SU-DHL-6 (cell line): ENCODE results near the gene CD247.

Experiments used
- H2AFZ ChIP-seq: fragments of 200-600 bp; sonication (generic); 2 replicates; pipeline ENCODE4 v1.6.1; 2014; ENCODE audit warnings: low read depth, mild to moderate bottlenecking, moderate library complexity, mixed read lengths, antibody characterized with exemption, low read length; ENCODE audit not compliant: severe bottlenecking
- H3F3A ChIP-seq: fragments of 200-600 bp; shearing (Covaris generic); 2 replicates; pipeline ENCODE4 v1.6.0; 2016; ENCODE audit warnings: antibody characterized with exemption, mild to moderate bottlenecking; ENCODE audit not compliant: insufficient read depth
- H3K27ac ChIP-seq: fragments of 200-600 bp; sonication (generic); 2 replicates; pipeline ENCODE4 v1.5.1; 2016; ENCODE audit warnings: low read depth, mild to moderate bottlenecking, low read length, moderate library complexity, mixed read lengths
- H3K27me3 ChIP-seq: fragments of 200-600 bp; sonication (generic), shearing (Covaris generic); 2 replicates; pipeline ENCODE4 v1.6.0; 2014; ENCODE audit warnings: mild to moderate bottlenecking, low read length
- H3K36me3 ChIP-seq: fragments of 200-600 bp; sonication (generic); 2 replicates; pipeline ENCODE4 v1.6.1; 2014; ENCODE audit warnings: mild to moderate bottlenecking, low read length, mixed read lengths
- H3K4me2 ChIP-seq: fragments of 300-600, 200-600 bp; shearing (Covaris generic), sonication (generic); 2 replicates; pipeline ENCODE4 v1.6.0; 2014; ENCODE audit warnings: low read length, low read depth, mild to moderate bottlenecking; ENCODE audit not compliant: poor library complexity, severe bottlenecking
- H3K4me3 ChIP-seq: fragments of 200-600 bp; sonication (generic); 2 replicates; pipeline ENCODE4 v1.5.1; 2014; ENCODE audit warnings: antibody characterized with exemption, low read length, mild to moderate bottlenecking, mixed read lengths; ENCODE audit not compliant: insufficient read depth, poor library complexity, severe bottlenecking
- H3K79me2 ChIP-seq: fragments of 200-600 bp; sonication (generic); 2 replicates; pipeline ENCODE4 v1.6.1; 2014; ENCODE audit warnings: mild to moderate bottlenecking, low read length, moderate library complexity; ENCODE audit not compliant: insufficient read depth
- H3K9ac ChIP-seq: fragments of 200-600 bp; sonication (generic); 2 replicates; pipeline ENCODE4 v1.7.0; 2014; ENCODE audit warnings: mild to moderate bottlenecking, low read length
- H3K9me2 ChIP-seq: fragments of 200-600 bp; sonication (generic); replicated peaks from 2 replicates; pipeline ENCODE4 v1.6.1; 2014; ENCODE audit warnings: low read length; ENCODE audit not compliant: insufficient read depth
- H3K9me3 ChIP-seq: fragments of 200-600 bp; sonication (generic); 2 replicates; pipeline ENCODE4 v1.6.1; 2014; ENCODE audit warnings: low read length, mixed read lengths; ENCODE audit not compliant: insufficient read depth
- H4K20me1 ChIP-seq: fragments of 200-600 bp; sonication (generic); 2 replicates; pipeline ENCODE4 v1.6.1; 2014; ENCODE audit warnings: low read depth, mild to moderate bottlenecking, antibody characterized with exemption, low read length, moderate library complexity, mixed read lengths
- EZH2phosphoT487 ChIP-seq: fragments of 200-600 bp; sonication (generic), shearing (Covaris generic); conservative IDR thresholded peaks from 2 replicates; pipeline ENCODE4 v1.6.1; 2018; ENCODE audit warnings: mild to moderate bottlenecking, antibody characterized with exemption, low read length, moderate library complexity, mixed read lengths
- TF ChIP-seq, protein P1 (sequence below): fragments of 200-600 bp; sonication (generic); IDR thresholded peaks from one replicate; pipeline ENCODE4 v1.5.1; 2017; ENCODE audit warnings: antibody characterized with exemption, mild to moderate bottlenecking, low read length, moderate library complexity; ENCODE audit not compliant: insufficient read depth, poor library complexity, severe bottlenecking

CD247 gene

DNA sequence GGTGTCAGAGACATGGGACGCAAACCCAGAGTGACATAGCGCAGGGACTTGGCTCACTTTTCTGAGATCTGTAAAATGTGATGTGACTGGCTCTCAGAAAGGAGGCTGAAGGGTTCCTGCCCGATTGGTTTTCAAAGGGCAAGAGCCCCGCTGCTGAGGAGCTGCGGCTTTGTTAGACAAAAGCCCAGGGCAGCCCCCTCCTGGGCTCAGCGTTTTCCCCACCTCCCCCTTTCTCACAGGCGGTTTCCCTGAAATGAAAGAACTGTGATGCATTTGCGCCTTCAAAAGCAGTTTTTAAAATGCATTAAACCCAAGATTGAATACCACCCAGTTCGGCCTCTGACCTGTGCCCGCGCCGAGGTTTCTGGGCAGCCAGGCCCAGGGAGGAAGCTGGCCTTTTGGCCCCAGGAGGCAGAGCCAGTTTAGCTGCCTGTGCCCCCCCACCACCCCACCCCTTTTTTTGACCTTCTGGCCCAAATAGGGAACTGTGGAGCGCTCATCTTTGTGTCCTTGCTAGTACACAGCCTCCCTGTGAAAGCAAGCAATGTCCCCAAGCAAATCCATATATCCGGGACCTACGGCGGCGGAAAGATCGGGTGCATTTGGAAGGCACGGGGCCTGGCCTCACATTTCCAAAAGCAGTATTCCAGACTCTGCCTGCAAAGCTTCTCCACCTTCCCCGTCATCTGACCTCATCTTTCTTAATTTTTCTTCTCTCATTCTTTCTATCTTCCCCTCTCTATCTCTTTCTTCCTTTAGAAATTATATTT lies 28.6 kb downstream of the CD247 start:
- Histone ChIP-seq H3K79me2 (no peaks in the 10 kb centered on the region), H3K27ac (no peak overlapping the region), H3K9me2 (no peaks in the 10 kb centered on the region), H3K4me3 (no peak overlapping the region), H4K20me1 (no peaks in the 10 kb centered on the region), H3K4me2 (no peak overlapping the region), H2AFZ (no peak overlapping the region), H3K36me3 (no peaks in the 10 kb centered on the region), H3K9me3 (no peaks in the 10 kb centered on the region), H3K9ac (no peak overlapping the region), H3F3A (no peaks in the 10 kb centered on the region), H3K27me3 (no peaks in the 10 kb centered on the region)
- TF ChIP-seq, protein P1, sequence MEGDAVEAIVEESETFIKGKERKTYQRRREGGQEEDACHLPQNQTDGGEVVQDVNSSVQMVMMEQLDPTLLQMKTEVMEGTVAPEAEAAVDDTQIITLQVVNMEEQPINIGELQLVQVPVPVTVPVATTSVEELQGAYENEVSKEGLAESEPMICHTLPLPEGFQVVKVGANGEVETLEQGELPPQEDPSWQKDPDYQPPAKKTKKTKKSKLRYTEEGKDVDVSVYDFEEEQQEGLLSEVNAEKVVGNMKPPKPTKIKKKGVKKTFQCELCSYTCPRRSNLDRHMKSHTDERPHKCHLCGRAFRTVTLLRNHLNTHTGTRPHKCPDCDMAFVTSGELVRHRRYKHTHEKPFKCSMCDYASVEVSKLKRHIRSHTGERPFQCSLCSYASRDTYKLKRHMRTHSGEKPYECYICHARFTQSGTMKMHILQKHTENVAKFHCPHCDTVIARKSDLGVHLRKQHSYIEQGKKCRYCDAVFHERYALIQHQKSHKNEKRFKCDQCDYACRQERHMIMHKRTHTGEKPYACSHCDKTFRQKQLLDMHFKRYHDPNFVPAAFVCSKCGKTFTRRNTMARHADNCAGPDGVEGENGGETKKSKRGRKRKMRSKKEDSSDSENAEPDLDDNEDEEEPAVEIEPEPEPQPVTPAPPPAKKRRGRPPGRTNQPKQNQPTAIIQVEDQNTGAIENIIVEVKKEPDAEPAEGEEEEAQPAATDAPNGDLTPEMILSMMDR = no peak
- no peak for TF ChIP-seq EZH2phosphoT487

DNA sequence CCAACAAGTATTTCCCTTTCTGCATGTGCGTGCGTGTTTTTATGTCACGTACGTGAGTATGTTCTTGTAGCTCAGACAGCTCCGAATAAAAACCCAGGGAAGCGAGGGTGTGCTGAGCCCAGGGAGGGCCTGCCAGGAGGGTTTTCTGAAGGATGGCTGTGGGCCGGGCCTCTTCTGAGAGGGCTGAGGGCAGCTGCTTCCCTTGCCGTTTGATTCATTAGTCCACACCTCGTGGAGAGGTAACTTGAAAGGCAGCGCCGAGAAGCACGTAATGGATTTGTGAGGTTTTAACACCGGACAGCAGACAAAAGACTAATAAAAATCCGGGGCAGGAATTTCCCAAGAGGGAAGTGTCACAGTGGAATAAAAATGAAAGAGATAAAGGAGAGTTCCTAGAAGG lies 29.5 kb downstream of the CD247 start:
- Histone ChIP-seq H3F3A (no peaks in the 10 kb centered on the region), H3K79me2 (no peaks in the 10 kb centered on the region), H3K9me3 (no peaks in the 10 kb centered on the region), H3K27me3 (no peaks in the 10 kb centered on the region), H3K4me2 (no peak overlapping the region), H3K4me3 (no peak overlapping the region), H3K9me2 (no peaks in the 10 kb centered on the region), H3K9ac (no peak overlapping the region), H4K20me1 (no peaks in the 10 kb centered on the region), H2AFZ (no peak overlapping the region), H3K36me3 (no peaks in the 10 kb centered on the region), H3K27ac (no peak overlapping the region)
- TF ChIP-seq EZH2phosphoT487 = no peak
- TF ChIP-seq, protein P1 = no peak

DNA sequence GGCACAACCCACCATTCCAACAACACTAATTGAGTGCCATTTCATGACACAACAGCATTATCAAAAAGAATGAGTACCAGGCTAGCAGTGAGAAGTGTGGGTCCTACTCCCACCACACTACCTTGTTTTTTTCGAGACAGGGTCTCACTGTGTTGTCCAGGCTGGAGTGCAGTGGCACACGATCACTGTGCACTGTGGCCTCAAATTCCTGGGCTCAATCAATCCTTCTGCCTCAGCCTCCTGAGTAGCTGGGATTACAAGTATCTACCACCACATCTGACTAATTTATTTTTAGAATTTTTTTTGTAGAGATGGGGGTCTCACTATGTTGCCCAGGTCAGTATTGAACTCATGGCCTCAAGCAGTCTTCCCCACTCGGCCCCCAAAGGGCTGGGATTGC lies 30.7 kb downstream of the CD247 start:
- TF ChIP-seq, protein P1 = no peak
- no peak for TF ChIP-seq EZH2phosphoT487
- H3K79me2 ChIP-seq = no peaks in the 10 kb centered on the region
- no peak overlapping the region for H2AFZ ChIP-seq
- H3K9ac ChIP-seq = no peak overlapping the region
- no peak overlapping the region for H3K4me3 ChIP-seq
- no peaks in the 10 kb centered on the region for H3K9me3 ChIP-seq
- H4K20me1 ChIP-seq = no peaks in the 10 kb centered on the region
- H3K9me2 ChIP-seq = no peaks in the 10 kb centered on the region
- no peaks in the 10 kb centered on the region for H3K36me3 ChIP-seq
- no peak overlapping the region for H3K27ac ChIP-seq
- no peaks in the 10 kb centered on the region for H3F3A ChIP-seq
- no peaks in the 10 kb centered on the region for H3K27me3 ChIP-seq
- H3K4me2 ChIP-seq = no peak overlapping the region
